PC-9 (cell line): ENCODE data around the gene CHD1L. TPM values are rescaled to one million over a fixed set of nuclear protein-coding genes. Genes with fewer than 3 reads are reported as not detected.

Experiments used
- BruUV-seq: library from RNA; stranded (reverse); fragments of 400-500 nt; replicated peaks from 2 replicates; lab custom pipeline; 2021; lab: Mats Ljungman, UMichigan
- CTCF ChIA-PET: fragments of 300-600 bp; sonication (Branson Sonifier 250); formaldehyde crosslinking; loops from one replicate; lab custom pipeline; 2022; ENCODE audit warnings: antibody characterized with exemption; lab: Charles Lee
- POLR2A ChIA-PET: fragments of 300-600 bp; sonication (Branson Sonifier 250); formaldehyde crosslinking; loops from one replicate; lab custom pipeline; 2022; ENCODE audit warnings: antibody characterized with exemption; ENCODE audit not compliant: unreplicated experiment; lab: Charles Lee
- DNase-seq, 2 experiments: peaks; one replicate each; pipeline versions ENCODE4 v3.0.0 to v3.0.0-alpha.2; 2015 to 2022; ENCODE audit warnings: mixed read lengths in 1 of 2
- H2AFZ ChIP-seq: fragments of 200-600 bp; sonication (generic); 2 replicates; pipeline ENCODE4 v1.8.1; 2017; ENCODE audit warnings: antibody characterized with exemption
- H3F3A ChIP-seq: fragments of 200-600 bp; sonication (generic); 2 replicates; pipeline ENCODE4 v1.8.1; 2017; ENCODE audit warnings: antibody characterized with exemption, mild to moderate bottlenecking, low read depth; ENCODE audit not compliant: insufficient read depth
- H3K27ac ChIP-seq: fragments of 200-600 bp; sonication (generic); 2 replicates; pipeline ENCODE4 v1.6.1; 2016; ENCODE audit warnings: mixed run types
- H3K27me3 ChIP-seq: fragments of 200-600 bp; sonication (generic); 2 replicates; pipeline ENCODE4 v1.6.1; 2016; ENCODE audit warnings: low read depth, mixed run types; ENCODE audit not compliant: insufficient read depth
- H3K36me3 ChIP-seq: fragments of 200-600 bp; sonication (generic); 2 replicates; pipeline ENCODE4 v1.6.1; 2016; ENCODE audit warnings: low read depth, mixed run types
- H3K4me1 ChIP-seq: fragments of 200-600 bp; sonication (generic); replicated peaks from 2 replicates; pipeline ENCODE4 v1.6.1; 2016; ENCODE audit warnings: mixed run types; ENCODE audit not compliant: insufficient read depth
- H3K4me2 ChIP-seq: fragments of 200-600 bp; sonication (generic); 2 replicates; pipeline ENCODE4 v1.6.1; 2017; ENCODE audit warnings: mixed run types
- H3K4me3 ChIP-seq: fragments of 200-600 bp; sonication (generic); 2 replicates; pipeline ENCODE4 v1.6.1; 2016; ENCODE audit warnings: mixed run types
- H3K79me2 ChIP-seq: fragments of 200-600 bp; sonication (generic); 2 replicates; pipeline ENCODE4 v1.6.1; 2017; ENCODE audit warnings: low read depth, mixed run types
- H3K9me2 ChIP-seq: fragments of 200-600 bp; sonication (generic); 2 replicates; pipeline ENCODE4 v1.8.1; 2017; ENCODE audit warnings: mild to moderate bottlenecking; ENCODE audit not compliant: insufficient read depth
- H3K9me3 ChIP-seq: fragments of 200-600 bp; sonication (generic); 2 replicates; pipeline ENCODE4 v1.8.1; 2016; ENCODE audit warnings: low read depth; ENCODE audit not compliant: insufficient read depth
- H4K20me1 ChIP-seq: fragments of 200-600 bp; sonication (generic); 2 replicates; pipeline ENCODE4 v1.8.1; 2017; ENCODE audit not compliant: insufficient read depth
- CTCF ChIP-seq: fragments of 200-600 bp; sonication (generic); conservative IDR thresholded peaks from 2 replicates; pipeline ENCODE4 v1.6.1; 2017; ENCODE audit warnings: mixed run types, antibody characterized with exemption, mild to moderate bottlenecking, moderate library complexity
- EZH2 ChIP-seq: fragments of 200-600 bp; sonication (generic); IDR thresholded peaks from 2 replicates; pipeline ENCODE4 v1.8.0; 2017; ENCODE audit warnings: antibody characterized with exemption, low read depth
- intact Hi-C: fragments of 100-400 bp; cut with micrococcal nuclease; formaldehyde crosslinking; loops from one replicate; pipeline ENCODE4 v1.10.0; 2022; ENCODE audit not compliant: unreplicated experiment
- total RNA-seq: library from RNA; stranded (reverse); gene quantifications from 2 replicates; pipeline ENCODE4 v1.2.3, GENCODE V29; 2021

Gene CHD1L
- total RNA-seq, 1 experiment from 2014 or later, result 31.8 TPM

GRCh38 chr1:147260956-147261355, 18.5 kb downstream of the CHD1L start:
- no peaks in the 10 kb centered on the region for H3F3A ChIP-seq
- H4K20me1 ChIP-seq, result no peaks in the 10 kb centered on the region
- no peak overlapping the region for H3K4me3 ChIP-seq
- BruUV-seq, result no TSS peak
- ChIA-PET CTCF (no interaction called here), POLR2A (no interaction called here)
- no peaks in the 10 kb centered on the region for H3K4me1 ChIP-seq
- H3K79me2 ChIP-seq, result no peaks in the 10 kb centered on the region
- peaks cover 15% of the 10 kb centered on the region; the same call in 1 of the 2 replicates for H3K36me3 ChIP-seq
- intact Hi-C loops, result no loop called here
- H3K9me3 ChIP-seq, result no peaks in the 10 kb centered on the region
- DNase-seq, result no peak
- no peak overlapping the region for H3K4me2 ChIP-seq
- TF ChIP-seq CTCF (no peak), EZH2 (no peak)
- H3K27ac ChIP-seq, result no peak overlapping the region
- no peaks in the 10 kb centered on the region for H3K27me3 ChIP-seq
- H2AFZ ChIP-seq, result no peak overlapping the region
- H3K9me2 ChIP-seq, result no peaks in the 10 kb centered on the region

- POLR2A ChIA-PET, result no interaction called here
- no peak overlapping the region for H3K27ac ChIP-seq
- H2AFZ ChIP-seq, result no peak overlapping the region
- intact Hi-C loops, result no loop called here
- CTCF ChIA-PET, result no interaction called here
- TF ChIP-seq EZH2, result no peak
- no peak for TF ChIP-seq CTCF
- no peaks in the 10 kb centered on the region for H4K20me1 ChIP-seq
- no peak overlapping the region for H3K4me2 ChIP-seq
- peaks cover 25% of the 10 kb centered on the region; the same call in 1 of the 2 replicates for H3K36me3 ChIP-seq
- H3K4me1 ChIP-seq, result no peaks in the 10 kb centered on the region
- no peaks in the 10 kb centered on the region for H3K9me2 ChIP-seq
- DNase-seq, result no peak
- no peaks in the 10 kb centered on the region for H3K9me3 ChIP-seq
- no peaks in the 10 kb centered on the region for H3K79me2 ChIP-seq
- no peak overlapping the region for H3K4me3 ChIP-seq
- BruUV-seq, result no TSS peak
- H3K27me3 ChIP-seq, result no peaks in the 10 kb centered on the region
- no peaks in the 10 kb centered on the region for H3F3A ChIP-seq
These were observed 21.8 kb downstream of the CHD1L start for GRCh38 chr1:147264158-147264768.

GRCh38 chr1:147266381-147266780, 23.9 kb downstream of the CHD1L start:
- intact Hi-C loops, result no loop called here
- no peak for DNase-seq
- Histone ChIP-seq H3K27ac (no peak overlapping the region), H2AFZ (no peak overlapping the region), H3K9me3 (no peaks in the 10 kb centered on the region), H3K4me2 (no peak overlapping the region), H3K27me3 (no peaks in the 10 kb centered on the region), H4K20me1 (no peaks in the 10 kb centered on the region), H3K36me3 (peaks cover 19% of the 10 kb centered on the region; the same call in 1 of the 2 replicates), H3F3A (no peaks in the 10 kb centered on the region), H3K4me1 (no peaks in the 10 kb centered on the region), H3K9me2 (no peaks in the 10 kb centered on the region), H3K79me2 (no peaks in the 10 kb centered on the region), H3K4me3 (no peak overlapping the region)
- POLR2A ChIA-PET, result no interaction called here
- BruUV-seq, result no TSS peak
- CTCF ChIA-PET, result no interaction called here
- TF ChIP-seq CTCF (no peak), EZH2 (no peak)
